Sigmoid colon (tissue), 4 donors: Measurements from ENCODE around the gene SLC2A1.

Source experiments
- POLR2A ChIP-seq, 2 donors: fragments of 450-650 bp; IDR thresholded peaks; one replicate each; pipeline ENCODE4 v1.6.1; 2016; ENCODE audit warnings: antibody characterized with exemption in 2 of 2, mild to moderate bottlenecking in 2 of 2, moderate library complexity in 2 of 2
- POLR2AphosphoS5 ChIP-seq, 4 donors: sonication (generic); formaldehyde crosslinking; IDR thresholded peaks; one replicate each; pipeline ENCODE4 v1.6.1; 2017; ENCODE audit warnings: antibody characterized with exemption in 4 of 4

DNA sequence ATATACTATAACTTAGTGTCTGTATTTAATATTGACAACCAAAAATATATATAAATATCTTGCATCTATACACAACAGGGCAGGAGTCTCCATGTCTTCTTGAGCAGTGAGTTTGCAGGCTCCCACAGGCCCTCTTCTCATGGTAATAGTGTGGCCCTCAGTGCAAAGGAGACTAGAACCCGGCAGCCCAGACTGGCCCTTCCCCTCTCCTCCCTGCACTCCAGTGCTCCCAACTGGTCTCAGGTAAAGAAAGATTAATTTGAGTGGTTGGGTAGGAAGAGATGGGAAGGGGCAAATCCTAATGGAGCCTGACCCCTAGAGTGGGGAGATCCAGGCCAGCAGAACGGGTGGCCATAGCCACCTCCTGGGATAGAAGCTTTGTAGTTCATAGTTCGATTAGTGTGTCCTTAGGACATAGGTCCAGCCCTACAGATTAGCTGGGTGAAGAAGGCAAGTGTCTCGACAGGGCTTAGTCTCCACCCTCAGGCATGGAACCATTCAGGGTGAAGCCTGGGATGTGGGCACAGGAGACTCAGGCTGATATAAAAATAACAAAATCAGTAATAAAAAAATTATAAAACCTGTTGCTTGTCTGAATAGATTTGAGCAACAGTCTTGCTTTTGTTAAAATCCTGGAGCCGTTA lies 32.3 kb downstream of the SLC2A1 start:
- no peak for TF ChIP-seq POLR2A (IDR thresholded peaks at IDR 0.05)
- TF ChIP-seq POLR2AphosphoS5 (IDR thresholded peaks at IDR 0.05): no peak
